SW480 (cell line): Measurements from ENCODE around the gene NMT2.
A peak's percentile ranks its signal among the peaks of the same experiment; 100 is the strongest.

Experiments used
- DNase-seq: peaks from one replicate; pipeline ENCODE4 v3.0.0-alpha.2; 2016; ENCODE audit warnings: low spot score

Gene NMT2

GRCh38 chr10:15092855-15093408, 75.6 kb downstream of the NMT2 start:
- no peak for DNase-seq

- no peak for DNase-seq
Observed at GRCh38 chr10:15091418-15091817, 77.1 kb downstream of the NMT2 start.

GRCh38 chr10:15088428-15089261, 79.8 kb downstream of the NMT2 start, which contains the start of gene ACBD7:
TSS of gene ACBD7 (minus strand) at chr10:15088776. CDS start at chr10:15088728, 48 bp downstream.
- peak; percentile 86 for DNase-seq

GRCh38 chr10:15084502-15084922, 84.0 kb downstream of the NMT2 start:
- DNase-seq = peak; percentile 83

- no peak for DNase-seq
Observed at GRCh38 chr10:15083674-15084501, 84.6 kb downstream of the NMT2 start.

- DNase-seq = no peak
Observed at GRCh38 chr10:15075421-15075820, 93.1 kb downstream of the NMT2 start.

GRCh38 chr10:15072358-15072757, 96.1 kb downstream of the NMT2 start:
- no peak for DNase-seq

GRCh38 chr10:15069230-15069629, 99.3 kb downstream of the NMT2 start:
- DNase-seq = no peak

GRCh38 chr10:15068802-15069201, 99.7 kb downstream of the NMT2 start:
- no peak for DNase-seq

- no peak for DNase-seq
Observed at GRCh38 chr10:15067154-15067553, 101.3 kb downstream of the NMT2 start.

GRCh38 chr10:15060638-15061037, 107.9 kb downstream of the NMT2 start:
- no peak for DNase-seq

GRCh38 chr10:15059914-15060313, 108.6 kb downstream of the NMT2 start:
- DNase-seq = no peak

- no peak for DNase-seq
Observed at GRCh38 chr10:15058689-15059088, 109.8 kb downstream of the NMT2 start.
